ENCODE measurements around the gene SULT1B1.

Gene SULT1B1

GRCh38 chr4:69708211-69708610 is 52.2 kb downstream of the SULT1B1 start:
- no peaks in the 10 kb centered on the region for H3K36me3 Mint-ChIP-seq (ENCODE audit: insufficient read depth)
- H3K9me3 Mint-ChIP-seq: peaks cover 8 to 11% of the 10 kb centered on the region in 2 donors
- no peak overlapping the region for H3K27ac Mint-ChIP-seq
- no peak overlapping the region for H3K4me3 Mint-ChIP-seq
- no peaks in the 10 kb centered on the region for H3K27me3 Mint-ChIP-seq
- no peaks in the 10 kb centered on the region for H3K4me1 Mint-ChIP-seq (ENCODE audit: low read depth in 2 of 2)
- ATAC-seq (replicated peaks): no peak
- DNase-seq: no peak

GRCh38 chr4:69707807-69708206 is 52.6 kb downstream of the SULT1B1 start:
- H3K27ac Mint-ChIP-seq: no peak overlapping the region
- no peak overlapping the region for H3K4me3 Mint-ChIP-seq
- no peak for ATAC-seq (replicated peaks)
- no peak for DNase-seq
- H3K36me3 Mint-ChIP-seq (ENCODE audit: insufficient read depth): no peaks in the 10 kb centered on the region
- no peaks in the 10 kb centered on the region for H3K27me3 Mint-ChIP-seq
- no peaks in the 10 kb centered on the region for H3K4me1 Mint-ChIP-seq (ENCODE audit: low read depth in 2 of 2)
- H3K9me3 Mint-ChIP-seq: peaks cover 5 to 11% of the 10 kb centered on the region in 2 donors

GRCh38 chr4:69702201-69702600 is 58.2 kb downstream of the SULT1B1 start:
- no peak for DNase-seq
- ATAC-seq (replicated peaks): no peak
- Mint-ChIP-seq H3K9me3 (peaks cover 0 to 4% of the 10 kb centered on the region in 2 donors), H3K27me3 (no peaks in the 10 kb centered on the region), H3K4me3 (no peak overlapping the region), H3K4me1 (ENCODE audit: low read depth in 2 of 2) (no peaks in the 10 kb centered on the region), H3K27ac (no peak overlapping the region), H3K36me3 (ENCODE audit: insufficient read depth) (no peaks in the 10 kb centered on the region)

- Mint-ChIP-seq H3K9me3 (peaks cover 0 to 4% of the 10 kb centered on the region in 2 donors), H3K4me3 (no peak overlapping the region), H3K36me3 (ENCODE audit: insufficient read depth) (no peaks in the 10 kb centered on the region), H3K4me1 (ENCODE audit: low read depth in 2 of 2) (no peaks in the 10 kb centered on the region), H3K27me3 (no peaks in the 10 kb centered on the region), H3K27ac (no peak overlapping the region)
- no peak for DNase-seq
- no peak for ATAC-seq (replicated peaks)
These were observed 58.7 kb downstream of the SULT1B1 start for GRCh38 chr4:69701696-69702095.

GRCh38 chr4:69697536-69698242 is 62.7 kb downstream of the SULT1B1 start:
- H3K4me3 Mint-ChIP-seq: no peak overlapping the region
- no peaks in the 10 kb centered on the region for H3K4me1 Mint-ChIP-seq (ENCODE audit: low read depth in 2 of 2)
- ATAC-seq (replicated peaks) (no peak), DNase-seq (no peak)
- no peak overlapping the region for H3K27ac Mint-ChIP-seq
- no peaks in the 10 kb centered on the region for H3K36me3 Mint-ChIP-seq (ENCODE audit: insufficient read depth)
- H3K27me3 Mint-ChIP-seq: no peaks in the 10 kb centered on the region
- peaks cover 0 to 3% of the 10 kb centered on the region in 2 donors for H3K9me3 Mint-ChIP-seq

GRCh38 chr4:69689599-69689998 is 70.8 kb downstream of the SULT1B1 start:
- Mint-ChIP-seq H3K27ac (no peak overlapping the region), H3K36me3 (ENCODE audit: insufficient read depth) (no peaks in the 10 kb centered on the region), H3K27me3 (no peaks in the 10 kb centered on the region), H3K4me3 (no peak overlapping the region), H3K9me3 (peaks cover 0 to 2% of the 10 kb centered on the region in 2 donors), H3K4me1 (ENCODE audit: low read depth in 2 of 2) (no peaks in the 10 kb centered on the region)
- DNase-seq (no peak), ATAC-seq (replicated peaks) (no peak)

- Mint-ChIP-seq H3K27ac (no peak overlapping the region), H3K9me3 (peaks cover 0 to 2% of the 10 kb centered on the region in 2 donors), H3K27me3 (no peaks in the 10 kb centered on the region), H3K4me1 (ENCODE audit: low read depth in 2 of 2) (no peaks in the 10 kb centered on the region), H3K4me3 (no peak overlapping the region), H3K36me3 (ENCODE audit: insufficient read depth) (no peaks in the 10 kb centered on the region)
- ATAC-seq (replicated peaks) (no peak), DNase-seq (no peak)
These were observed 75.6 kb downstream of the SULT1B1 start for GRCh38 chr4:69684804-69685203.

Data from effector memory CD8-positive, alpha-beta T cell (primary cell).